K562 (cell line): ENCODE results near the gene NUPR1. TPM values are rescaled to one million over a fixed set of nuclear protein-coding genes. Genes with fewer than 3 reads are reported as not detected.
A peak's percentile ranks its signal among the peaks of the same experiment; 100 is the strongest.

Source experiments
- ATAC-seq: fragments of 200-7000 bp; cut with Tn5 transposase; 3 replicates; pipeline ENCODE4 v1.9.1; 2020; ENCODE audit warnings: moderate library complexity
- BruUV-seq: library from RNA; stranded (reverse); fragments of 400-500 nt; replicated peaks from 2 replicates; lab custom pipeline; 2021; lab: Mats Ljungman, UMichigan
- CTCF ChIA-PET: fragments of 300-600 bp; formaldehyde crosslinking; extraction: SDS; loops from one replicate; lab custom pipeline; 2021; ENCODE audit warnings: low intra/inter-chr PET ratio; lab: Yijun Ruan, JAX
- POLR2A ChIA-PET: fragments of 300-600, 350-650 bp; sonication (Branson Sonifier 250); formaldehyde crosslinking; extraction: SDS; loops from one replicate; lab custom pipeline; 2021; ENCODE audit warnings: antibody characterized with exemption, inconsistent platforms; lab: Yijun Ruan, JAX
- DNase-seq, 4 experiments: peaks; one replicate each; pipeline versions ENCODE4 v3.0.0 to v3.0.0-alpha.2; 2011 to 2018; ENCODE audit warnings: low spot score in 3 of 4, mixed read lengths in 3 of 4; ENCODE audit errors: extremely low read depth in 1 of 4
- FAIRE-seq: peaks from 2 replicates; lab custom pipeline; 2011; peaks lifted over from hg19 to GRCh38; lab: Jason Lieb, UNC
- H2AFZ ChIP-seq: 2 replicates; pipeline ENCODE4 v1.6.0; 2011; ENCODE audit warnings: low read depth, low read length, control low read depth, inconsistent platforms
- H3K27ac ChIP-seq: fragments of 200-600 bp; 3 replicates; pipeline ENCODE4 v1.8.0; 2011; ENCODE audit warnings: low read depth, mild to moderate bottlenecking, control low read depth, inconsistent platforms, low read length, moderate library complexity, mixed read lengths; ENCODE audit errors: extremely low read depth
- H3K27me3 ChIP-seq, 2 experiments: fragments of 300-600 bp in 1 of 2; 2 replicates in 1 of 2; 3 replicates in 1 of 2; pipeline versions ENCODE4 v1.6.0 to v1.8.0; 2011; ENCODE audit warnings: inconsistent platforms in 2 of 2, low read length in 2 of 2, mild to moderate bottlenecking in 1 of 2, mixed read lengths in 1 of 2, moderate library complexity in 1 of 2; ENCODE audit not compliant: control insufficient read depth in 2 of 2, insufficient read depth in 2 of 2
- H3K36me3 ChIP-seq: fragments of 300-600 bp; 3 replicates; pipeline ENCODE4 v1.8.0; 2011; ENCODE audit warnings: mild to moderate bottlenecking, low read length, inconsistent platforms; ENCODE audit not compliant: control insufficient read depth, insufficient read depth
- H3K4me1 ChIP-seq, 2 experiments: fragments of 200-600 bp in 1 of 2; replicated peaks in 1 of 2; 2 replicates in 1 of 2; 3 replicates in 1 of 2; pipeline versions ENCODE4 v1.5.1 to v1.8.0; 2011; ENCODE audit warnings: inconsistent platforms in 2 of 2, low read length in 2 of 2, mild to moderate bottlenecking in 1 of 2, mixed read lengths in 1 of 2, moderate library complexity in 1 of 2; ENCODE audit not compliant: control insufficient read depth in 2 of 2, insufficient read depth in 2 of 2
- H3K4me2 ChIP-seq: 2 replicates; pipeline ENCODE4 v1.6.1; 2011; ENCODE audit warnings: low read length, control low read depth, inconsistent platforms, mixed read lengths; ENCODE audit not compliant: insufficient read depth
- H3K4me3 ChIP-seq: fragments of 200-600 bp; sonication (generic), shearing (Covaris generic); 2 replicates; pipeline ENCODE4 v1.5.1; 2016; ENCODE audit warnings: control low read depth, inconsistent platforms
- H3K79me2 ChIP-seq: fragments of 200-600 bp; 3 replicates; pipeline ENCODE4 v1.8.0; 2011; ENCODE audit warnings: low read length, inconsistent platforms; ENCODE audit not compliant: control insufficient read depth, insufficient read depth
- H3K9ac ChIP-seq, 2 experiments: 2 replicates each; pipeline versions ENCODE4 v1.6.0 to v1.6.1; 2011; ENCODE audit warnings: low read depth in 2 of 2, low read length in 2 of 2, control low read depth in 1 of 2, inconsistent platforms in 1 of 2, mild to moderate bottlenecking in 1 of 2, mixed read lengths in 1 of 2; ENCODE audit not compliant: insufficient read depth in 1 of 2
- H3K9me1 ChIP-seq: one replicate; pipeline ENCODE4 v1.6.0; 2011; ENCODE audit warnings: inconsistent platforms, mild to moderate bottlenecking, low read length, moderate library complexity; ENCODE audit not compliant: control insufficient read depth, insufficient read depth
- H3K9me3 ChIP-seq: replicated peaks from 2 replicates; pipeline ENCODE4 v1.5.1; 2011; ENCODE audit warnings: low read depth, low read length, inconsistent platforms; ENCODE audit not compliant: control insufficient read depth, insufficient read depth
- H4K20me1 ChIP-seq: replicated peaks from 2 replicates; pipeline ENCODE4 v1.6.1; 2011; ENCODE audit warnings: low read length, inconsistent platforms, mixed read lengths; ENCODE audit not compliant: control insufficient read depth, insufficient read depth
- CC2D1A ChIP-seq: fragments of 450-650 bp; IDR thresholded peaks from 2 replicates; pipeline ENCODE4 v1.6.1; 2017; ENCODE audit warnings: mild to moderate bottlenecking
- FOXK1 ChIP-seq: sonication (generic); formaldehyde crosslinking; IDR thresholded peaks from 2 replicates; pipeline ENCODE4 v1.8.0; 2022; ENCODE audit warnings: missing genetic modification reagents, mild to moderate bottlenecking, borderline replicate concordance
- HNRNPL ChIP-seq: fragments of 200-400 bp; formaldehyde crosslinking; IDR thresholded peaks from 2 replicates; pipeline ENCODE4 v1.6.1; 2017; ENCODE audit warnings: low read depth, mild to moderate bottlenecking, low read length
- MTA3 ChIP-seq: fragments of 450-650 bp; formaldehyde crosslinking; IDR thresholded peaks from 2 replicates; pipeline ENCODE4 v1.6.1; 2017; ENCODE audit warnings: mild to moderate bottlenecking, borderline replicate concordance
- NCOA4 ChIP-seq: fragments of 450-650 bp; IDR thresholded peaks from 2 replicates; pipeline ENCODE4 v1.6.1; 2018; ENCODE audit warnings: mild to moderate bottlenecking; ENCODE audit not compliant: partially characterized antibody
- SIN3B ChIP-seq: fragments of 450-650 bp; IDR thresholded peaks from 2 replicates; pipeline ENCODE4 v1.6.1; 2017; ENCODE audit warnings: low read depth, mild to moderate bottlenecking, moderate library complexity
- TEAD4 ChIP-seq, 2 experiments: sonication (generic) in 1 of 2; formaldehyde crosslinking in 1 of 2; IDR thresholded peaks; 2 replicates each; pipeline versions ENCODE4 v1.6.1 to v1.8.0; 2012 to 2022; ENCODE audit warnings: borderline replicate concordance in 1 of 2, inconsistent platforms in 1 of 2, low read length in 1 of 2, mild to moderate bottlenecking in 1 of 2, missing genetic modification reagents in 1 of 2
- ZNF407 ChIP-seq: fragments of 450-650 bp; IDR thresholded peaks from 2 replicates; pipeline ENCODE4 v1.6.1; 2016; ENCODE audit warnings: low read depth
- WGBS: fragments of 100-300 bp; shearing (Covaris generic); methylation state at CpG from one replicate; pipeline ENCODE4 v1.1.6; 2016; ENCODE audit warnings: low coverage, mixed read lengths; ENCODE audit not compliant: insufficient coverage; ENCODE audit errors: missing lambda C conversion rate; 5-methylcytosine and 5-hydroxymethylcytosine counted together
- in situ Hi-C: fragments of 300-500 bp; cut with MboI; formaldehyde crosslinking; loops from 4 replicates; pipeline ENCODE4 v1.15.0; 2018; ENCODE audit warnings: inconsistent platforms, mixed read lengths
- intact Hi-C: fragments of 100-400 bp; cut with micrococcal nuclease; formaldehyde crosslinking; loops from 2 replicates; pipeline ENCODE4 v1.14.2; 2022
- polyA plus RNA-seq, 8 experiments: library from polyadenylated mRNA; depleted of rRNA in 4 of 8; stranded (reverse) in 5 of 8; unstranded in 3 of 8; fragments of >200 nt; fragmentation: Nextera tagmentation in 2 of 8; fragmentation: Illumina TruSeq in 1 of 8; extraction: Ambion mirVana in 2 of 8; extraction: Trizol in 1 of 8; gene quantifications; 2 replicates each; pipeline versions ENCODE4 v1.2.1 to v1.2.3, GENCODE V29; 2011 to 2014; ENCODE audit warnings: inconsistent platforms in 1 of 8, missing spikeins in 1 of 8
- total RNA-seq, 7 experiments: library from RNA; depleted of rRNA in 6 of 7; stranded (reverse); fragments of >200 nt in 6 of 7; fragmentation: Illumina TruSeq in 2 of 7; extraction: Trizol in 2 of 7; gene quantifications; 2 replicates each; pipeline versions ENCODE4 v1.2.1 to v1.2.3, GENCODE V29; 2011 to 2021; ENCODE audit warnings: low replicate concordance in 1 of 7

The NUPR1 gene
- total and polyA plus RNA-seq, 9 of the 15 experiments (the other 6 are each of a cell fraction or from before 2014, with no cell fraction given), result 0.07 to 1.5 (median 0.27) TPM

DNA sequence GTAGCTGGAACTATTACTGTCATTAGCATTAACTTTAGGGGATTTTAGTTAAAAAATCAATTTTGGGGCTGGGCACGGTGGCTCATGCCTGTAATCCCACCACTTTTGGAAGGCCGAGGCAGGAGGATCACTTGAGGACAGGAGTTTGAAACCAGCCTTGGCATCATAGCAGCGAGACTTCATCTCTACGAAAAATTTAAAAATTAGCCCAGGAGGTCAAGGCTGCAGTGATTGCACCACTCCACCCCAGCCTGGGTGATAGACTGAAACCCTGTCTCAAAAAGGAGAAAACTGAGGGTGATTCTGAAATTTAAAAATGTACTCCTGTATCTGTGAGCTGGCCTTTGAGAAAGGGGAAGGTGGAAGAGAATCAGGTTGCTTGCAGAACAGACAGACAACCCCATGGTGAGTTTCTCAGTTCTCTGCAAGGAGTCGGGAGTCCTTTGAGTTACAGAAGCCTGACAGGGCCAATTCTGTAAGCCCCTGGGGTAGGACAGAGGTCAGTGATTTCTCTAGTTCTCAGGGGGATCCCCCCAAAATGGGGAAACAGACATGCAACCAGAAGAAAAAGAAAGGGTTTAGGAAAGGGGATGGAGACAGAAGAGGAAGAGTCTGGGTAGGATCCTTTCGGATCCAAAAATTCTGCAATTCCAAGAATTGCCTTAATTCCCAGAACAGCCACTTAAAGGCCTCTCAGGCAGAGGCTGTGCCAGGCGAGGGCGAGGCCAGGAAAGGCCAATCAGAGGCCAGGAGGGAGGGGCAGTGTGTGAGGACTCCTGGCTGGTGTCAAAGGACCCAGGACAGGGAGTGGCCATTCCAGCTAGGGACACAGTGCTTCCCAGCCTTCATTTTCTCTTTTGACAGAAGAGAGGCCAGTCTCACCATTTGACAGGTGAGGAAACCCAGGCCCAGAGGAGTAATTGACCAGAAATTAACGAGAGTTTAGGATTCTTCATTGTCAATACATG is 6.7 kb downstream of the NUPR1 start:
- Histone ChIP-seq H3K4me3 (no peak overlapping the region), H2AFZ (peak overlapping the region; percentile 36), H3K9ac (peak overlapping the region in 1 of 2 experiments; percentile 79; a peak in 2 of 4 replicates), H3K4me1 (peaks cover 5 to 7% of the 10 kb centered on the region in 2 experiments; a peak in 3 of 5 replicates), H3K4me2 (no peak overlapping the region), H3K9me3 (no peaks in the 10 kb centered on the region), H3K36me3 (no peaks in the 10 kb centered on the region), H3K27ac (no peak overlapping the region), H4K20me1 (no peaks in the 10 kb centered on the region), H3K9me1 (no peaks in the 10 kb centered on the region), H3K79me2 (no peaks in the 10 kb centered on the region), H3K27me3 (no peaks in the 10 kb centered on the region)
- no TSS peak for BruUV-seq
- WGBS, result 30% methylated on average over 9 of the region's 9 CpGs
- in situ Hi-C loops, result loop anchor here (25.0 kb wide), 2 partner anchors 180 to 955 kb away; partner anchors contain the start of gene EIF3C
- ChIA-PET CTCF (no interaction called here), POLR2A (interaction anchor here (0.7 to 1.6 kb wide), 4 partner anchors 9 to 1258 kb away, joined by 3 to 5 read pairs (median 3); no protein-coding TSS in a partner anchor)
- intact Hi-C loops, result no loop called here
- peak; percentile 86 for ATAC-seq
- DNase-seq, result peak in 2 of 4 experiments; percentile 53 to 56
- no peak for FAIRE-seq
- no peak for TF ChIP-seq SIN3B
- no peak for TF ChIP-seq FOXK1 (CRISPR knock-in tag)
- no peak for TF ChIP-seq NCOA4
- TF ChIP-seq HNRNPL, result no peak
- TF ChIP-seq CC2D1A, result peak; percentile 71
- TF ChIP-seq TEAD4 (IDR thresholded peaks at IDR 0.05; ENCODE audit: low read length), result no peak
- no peak for TF ChIP-seq TEAD4 (CRISPR knock-in tag; IDR thresholded peaks at IDR 0.05; ENCODE audit: borderline replicate concordance)
- peak; percentile 83 for TF ChIP-seq ZNF407
- TF ChIP-seq MTA3, result 0 out of 2 replicates have a peak, but pooled peaks have one; percentile 39
